Thyroid gland (tissue), 4 donors: ENCODE measurements around the gene STRIT1.

Experiments
- POLR2A ChIP-seq, 2 donors: fragments of 450-650 bp; IDR thresholded peaks; one replicate each; pipeline ENCODE4 v1.6.1; 2017; ENCODE audit warnings: antibody characterized with exemption in 2 of 2, mild to moderate bottlenecking in 2 of 2, moderate library complexity in 1 of 2
- TF ChIP-seq, protein P1 (sequence below), 6 experiments: fragments of 200-600 bp in 3 of 6; fragments of 450-650 bp in 3 of 6; sonication (generic) in 3 of 6; IDR thresholded peaks; one replicate each; pipeline ENCODE4 v1.5.1; 2016 to 2019; ENCODE audit warnings: antibody characterized with exemption in 6 of 6, mild to moderate bottlenecking in 2 of 6, inconsistent platforms in 1 of 6, moderate library complexity in 1 of 6

DNA sequence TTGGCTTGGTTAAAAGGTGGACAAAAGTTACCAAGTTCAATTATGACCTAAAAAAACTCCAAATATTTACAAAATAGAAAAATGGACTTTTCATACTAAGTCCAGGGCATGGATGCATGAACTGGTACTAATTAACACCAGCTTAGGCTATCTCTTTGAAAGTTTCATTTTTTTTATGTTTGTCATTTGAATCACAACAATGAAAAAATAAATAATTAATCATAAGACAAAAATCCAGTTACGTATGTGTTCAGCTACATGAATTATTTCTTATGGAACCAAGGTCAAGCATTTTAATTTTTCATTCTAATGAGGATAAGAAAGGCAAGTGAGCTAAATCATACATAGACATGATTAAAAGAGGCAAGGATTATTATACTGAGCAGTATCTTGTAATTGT lies 23.7 kb upstream of the STRIT1 start:
- TF ChIP-seq POLR2A (IDR thresholded peaks at IDR 0.05): no peak
- TF ChIP-seq, protein P1, sequence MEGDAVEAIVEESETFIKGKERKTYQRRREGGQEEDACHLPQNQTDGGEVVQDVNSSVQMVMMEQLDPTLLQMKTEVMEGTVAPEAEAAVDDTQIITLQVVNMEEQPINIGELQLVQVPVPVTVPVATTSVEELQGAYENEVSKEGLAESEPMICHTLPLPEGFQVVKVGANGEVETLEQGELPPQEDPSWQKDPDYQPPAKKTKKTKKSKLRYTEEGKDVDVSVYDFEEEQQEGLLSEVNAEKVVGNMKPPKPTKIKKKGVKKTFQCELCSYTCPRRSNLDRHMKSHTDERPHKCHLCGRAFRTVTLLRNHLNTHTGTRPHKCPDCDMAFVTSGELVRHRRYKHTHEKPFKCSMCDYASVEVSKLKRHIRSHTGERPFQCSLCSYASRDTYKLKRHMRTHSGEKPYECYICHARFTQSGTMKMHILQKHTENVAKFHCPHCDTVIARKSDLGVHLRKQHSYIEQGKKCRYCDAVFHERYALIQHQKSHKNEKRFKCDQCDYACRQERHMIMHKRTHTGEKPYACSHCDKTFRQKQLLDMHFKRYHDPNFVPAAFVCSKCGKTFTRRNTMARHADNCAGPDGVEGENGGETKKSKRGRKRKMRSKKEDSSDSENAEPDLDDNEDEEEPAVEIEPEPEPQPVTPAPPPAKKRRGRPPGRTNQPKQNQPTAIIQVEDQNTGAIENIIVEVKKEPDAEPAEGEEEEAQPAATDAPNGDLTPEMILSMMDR (IDR thresholded peaks at IDR 0.05): no peak
